C4-2B (cell line): ENCODE measurements around the gene SPHK2.

Source experiments
- CTCF ChIP-seq: fragments of 450-650 bp; conservative IDR thresholded peaks from 2 replicates; pipeline ENCODE4 v1.5.1; 2017; ENCODE audit warnings: mild to moderate bottlenecking
- ZFX ChIP-seq: fragments of 450-650 bp; IDR thresholded peaks from 2 replicates; pipeline ENCODE4 v1.6.1; 2017

- TF ChIP-seq CTCF (no peak), ZFX (no peak)
Measured at GRCh38 chr19:48674216-48674809, 55.0 kb downstream of the SPHK2 start.
